Measurements from ENCODE around the gene FGD4. TPM values are rescaled to one million over a fixed set of nuclear protein-coding genes. Genes with fewer than 3 reads are reported as not detected.

FGD4 gene
- polyA plus RNA-seq, 1 donor from 2014 or later = 0.64 TPM

GRCh38 chr12:32457251-32458025 lies 58.1 kb downstream of the FGD4 start:
- H3K4me3 Mint-ChIP-seq = peak overlapping the region in 1 of 4 donors; percentile 47
- H3K36me3 Mint-ChIP-seq = no peaks in the 10 kb centered on the region
- H3K9me3 Mint-ChIP-seq = no peaks in the 10 kb centered on the region
- no peak overlapping the region for H3K27ac Mint-ChIP-seq
- peaks cover 10 to 15% (median 12%) of the 10 kb centered on the region in 3 donors for H3K4me1 Mint-ChIP-seq
- H3K27me3 Mint-ChIP-seq = no peaks in the 10 kb centered on the region

- Mint-ChIP-seq H3K27ac (no peak overlapping the region), H3K9me3 (no peaks in the 10 kb centered on the region), H3K4me3 (no peak overlapping the region), H3K36me3 (no peaks in the 10 kb centered on the region), H3K27me3 (no peaks in the 10 kb centered on the region), H3K4me1 (peaks cover 10 to 13% (median 12%) of the 10 kb centered on the region in 3 donors)
Measured at GRCh38 chr12:32460638-32461037, 61.3 kb downstream of the FGD4 start.

DNA sequence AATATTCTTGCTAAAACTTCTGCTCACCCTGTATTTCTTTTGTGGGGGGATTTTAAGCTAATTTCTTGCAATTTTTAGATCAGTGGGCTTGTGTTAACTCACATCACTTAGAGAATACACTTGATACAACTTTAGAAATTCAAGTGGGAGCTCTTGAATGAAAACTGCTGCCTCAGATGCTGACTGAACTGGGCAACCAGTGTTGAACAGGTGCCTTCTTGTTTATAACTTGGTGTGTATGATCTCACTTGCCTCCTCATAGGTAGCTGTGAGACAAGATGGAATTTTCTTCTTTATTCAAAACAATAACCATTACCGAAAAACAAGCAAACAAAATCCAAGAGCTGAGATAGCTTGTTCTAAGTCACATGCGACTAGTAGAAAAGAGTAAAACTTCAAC lies 63.5 kb downstream of the FGD4 start:
- peaks cover 6 to 11% (median 8%) of the 10 kb centered on the region in 3 donors for H3K4me1 Mint-ChIP-seq
- no peak overlapping the region for H3K4me3 Mint-ChIP-seq
- H3K27ac Mint-ChIP-seq = no peak overlapping the region
- no peaks in the 10 kb centered on the region for H3K36me3 Mint-ChIP-seq
- H3K27me3 Mint-ChIP-seq = no peaks in the 10 kb centered on the region
- H3K9me3 Mint-ChIP-seq = no peaks in the 10 kb centered on the region

GRCh38 chr12:32466187-32466586 lies 66.8 kb downstream of the FGD4 start:
- Mint-ChIP-seq H3K4me3 (no peak overlapping the region), H3K4me1 (peaks cover 13 to 20% (median 16%) of the 10 kb centered on the region in 3 donors), H3K9me3 (no peaks in the 10 kb centered on the region), H3K36me3 (no peaks in the 10 kb centered on the region), H3K27me3 (no peaks in the 10 kb centered on the region), H3K27ac (no peak overlapping the region)

- H3K4me3 Mint-ChIP-seq = peak overlapping the region in 1 of 4 donors; percentile 27
- no peaks in the 10 kb centered on the region for H3K27me3 Mint-ChIP-seq
- peaks cover 13 to 21% (median 16%) of the 10 kb centered on the region in 3 donors for H3K4me1 Mint-ChIP-seq
- H3K36me3 Mint-ChIP-seq = no peaks in the 10 kb centered on the region
- no peaks in the 10 kb centered on the region for H3K9me3 Mint-ChIP-seq
- no peak overlapping the region for H3K27ac Mint-ChIP-seq
Measured at GRCh38 chr12:32466986-32467711, 67.8 kb downstream of the FGD4 start.

DNA sequence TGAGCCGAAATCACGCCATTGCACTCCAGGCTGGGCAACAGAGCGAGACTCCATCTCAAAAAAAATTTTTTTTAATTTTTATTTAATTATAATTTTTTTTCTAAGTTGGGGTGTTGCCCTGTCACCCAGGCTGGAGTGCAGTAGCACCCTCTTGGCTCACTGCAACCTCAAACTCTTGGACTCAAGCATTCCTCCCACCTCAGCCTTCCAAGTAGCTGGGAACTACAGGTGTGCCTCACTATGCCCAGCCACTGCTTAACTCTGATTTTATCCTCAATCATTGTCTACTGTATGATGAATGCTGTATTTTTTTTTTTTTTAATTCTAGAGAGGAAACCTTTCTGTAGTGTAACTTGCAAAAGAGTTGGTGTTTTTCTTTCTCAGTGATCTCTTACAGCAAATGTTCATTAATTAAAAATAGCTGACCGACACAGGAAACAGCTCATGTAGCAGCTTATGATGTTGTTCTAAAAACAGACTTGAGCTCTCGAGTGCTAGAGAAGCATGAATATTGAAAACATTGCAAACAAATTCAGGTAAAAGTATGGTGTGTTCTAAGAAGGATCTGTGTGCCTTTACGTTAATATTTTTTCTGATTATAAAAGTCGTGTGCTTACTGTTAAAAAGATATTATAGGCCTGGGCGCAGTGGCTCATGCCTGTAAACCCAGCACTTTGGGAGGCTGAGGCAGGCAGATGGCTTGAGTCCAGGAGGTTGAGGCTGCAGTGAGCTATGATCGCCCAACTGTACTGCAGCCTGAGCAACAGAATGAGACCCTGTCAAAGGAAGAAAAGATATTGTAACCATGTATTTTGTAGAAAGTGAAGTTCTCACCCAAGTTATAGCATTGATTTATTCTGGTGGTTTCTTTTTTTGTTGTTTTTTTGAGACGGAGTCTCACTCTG lies 68.9 kb downstream of the FGD4 start:
- H3K36me3 Mint-ChIP-seq = no peaks in the 10 kb centered on the region
- peak overlapping the region; percentile 8 to 91 (median 68) for H3K4me3 Mint-ChIP-seq

GRCh38 chr12:32470936-32471470 lies 71.6 kb downstream of the FGD4 start:
- Mint-ChIP-seq H3K27me3 (no peaks in the 10 kb centered on the region), H3K9me3 (no peaks in the 10 kb centered on the region), H3K4me1 (peaks cover 18 to 21% (median 21%) of the 10 kb centered on the region in 3 donors), H3K36me3 (no peaks in the 10 kb centered on the region), H3K27ac (peak overlapping the region in 1 of 3 donors; percentile 43), H3K4me3 (no peak overlapping the region)

More for the DNA sequence above, 68.9 kb downstream of the FGD4 start:
- H3K4me1 Mint-ChIP-seq = peaks cover 13 to 21% (median 16%) of the 10 kb centered on the region in 3 donors
- peak overlapping the region; percentile 8 to 80 (median 76) for H3K27ac Mint-ChIP-seq
- no peaks in the 10 kb centered on the region for H3K27me3 Mint-ChIP-seq
- H3K9me3 Mint-ChIP-seq = no peaks in the 10 kb centered on the region

DNA sequence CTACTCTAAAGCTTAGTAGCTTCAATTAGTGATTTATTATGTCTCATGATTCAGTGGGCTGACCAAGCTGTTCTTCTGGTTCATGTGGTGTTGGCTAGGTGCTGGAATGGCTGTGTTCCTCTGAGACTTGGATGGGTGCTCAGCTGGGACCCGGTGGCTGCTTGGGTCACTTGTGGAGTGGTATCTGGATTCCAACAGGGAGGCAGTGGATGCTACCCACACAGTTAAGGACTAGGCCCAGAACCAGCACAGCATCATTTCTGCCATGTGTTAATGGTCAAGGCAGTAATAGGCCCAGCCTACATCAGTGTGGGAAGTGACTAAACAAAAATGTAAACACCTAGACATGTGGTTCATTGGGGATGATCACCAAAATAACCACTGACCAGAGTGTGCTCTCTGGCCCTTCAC lies 72.2 kb downstream of the FGD4 start:
- H3K4me3 Mint-ChIP-seq = no peak overlapping the region
- peaks cover 18 to 22% (median 21%) of the 10 kb centered on the region in 3 donors for H3K4me1 Mint-ChIP-seq
- no peaks in the 10 kb centered on the region for H3K36me3 Mint-ChIP-seq
- no peaks in the 10 kb centered on the region for H3K27me3 Mint-ChIP-seq
- no peak overlapping the region for H3K27ac Mint-ChIP-seq
- H3K9me3 Mint-ChIP-seq = no peaks in the 10 kb centered on the region

DNA sequence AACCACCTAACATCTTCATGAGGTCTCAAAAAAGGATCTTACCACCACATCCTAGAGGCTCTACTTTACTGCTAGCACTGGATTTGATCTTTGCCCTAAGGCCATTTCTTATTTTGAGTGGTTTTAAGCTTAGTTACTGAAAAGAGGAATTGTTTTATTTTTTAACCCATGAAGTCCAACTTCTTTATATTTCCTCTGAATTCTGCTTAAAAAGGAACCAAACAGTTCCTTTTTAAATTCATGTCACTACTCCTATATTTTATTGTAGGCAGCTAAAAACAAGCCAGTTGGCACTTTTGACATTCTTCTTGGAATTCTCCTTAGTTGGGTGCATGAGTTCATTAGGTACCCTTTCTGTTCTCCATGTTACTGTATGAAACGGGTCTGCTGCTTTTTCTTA lies 76.4 kb downstream of the FGD4 start:
- Mint-ChIP-seq H3K36me3 (no peaks in the 10 kb centered on the region), H3K9me3 (no peaks in the 10 kb centered on the region), H3K27ac (no peak overlapping the region), H3K4me1 (peaks cover 14 to 18% (median 18%) of the 10 kb centered on the region in 3 donors), H3K27me3 (no peaks in the 10 kb centered on the region), H3K4me3 (no peak overlapping the region)

- Mint-ChIP-seq H3K9me3 (no peaks in the 10 kb centered on the region), H3K27ac (no peak overlapping the region), H3K4me3 (no peak overlapping the region), H3K36me3 (no peaks in the 10 kb centered on the region), H3K27me3 (no peaks in the 10 kb centered on the region), H3K4me1 (peaks cover 12 to 21% (median 16%) of the 10 kb centered on the region in 3 donors)
Measured at GRCh38 chr12:32476446-32476845, 77.1 kb downstream of the FGD4 start.

DNA sequence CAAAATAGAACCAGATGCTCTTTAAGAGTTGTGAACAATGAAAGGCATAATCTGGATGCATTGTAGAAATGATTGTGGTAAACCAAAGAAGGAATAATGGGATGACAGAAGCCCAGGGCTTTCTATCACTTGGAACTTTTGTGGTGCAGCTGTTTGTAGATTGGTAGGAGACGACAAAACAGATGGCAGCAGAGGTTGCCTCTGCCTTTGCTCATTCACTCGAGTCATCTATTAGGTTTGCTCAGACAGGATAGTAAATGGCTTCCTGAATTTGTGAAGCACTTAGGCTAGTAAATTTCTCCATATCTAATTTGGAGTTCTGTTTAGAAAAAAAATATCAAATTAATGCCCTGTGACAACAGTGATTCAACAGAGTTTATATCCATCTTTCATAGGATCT lies 78.4 kb downstream of the FGD4 start:
- Mint-ChIP-seq H3K4me1 (peaks cover 19 to 31% (median 27%) of the 10 kb centered on the region in 3 donors), H3K27ac (peak overlapping the region in 1 of 3 donors; percentile 45), H3K36me3 (no peaks in the 10 kb centered on the region), H3K4me3 (peak overlapping the region in 1 of 4 donors; percentile 66), H3K9me3 (no peaks in the 10 kb centered on the region), H3K27me3 (no peaks in the 10 kb centered on the region)

GRCh38 chr12:32478166-32478565 lies 78.8 kb downstream of the FGD4 start:
- Mint-ChIP-seq H3K27me3 (no peaks in the 10 kb centered on the region), H3K4me1 (peaks cover 24 to 36% (median 32%) of the 10 kb centered on the region in 3 donors), H3K36me3 (no peaks in the 10 kb centered on the region), H3K9me3 (no peaks in the 10 kb centered on the region), H3K4me3 (peak overlapping the region in 1 of 4 donors; percentile 10), H3K27ac (no peak overlapping the region)

DNA sequence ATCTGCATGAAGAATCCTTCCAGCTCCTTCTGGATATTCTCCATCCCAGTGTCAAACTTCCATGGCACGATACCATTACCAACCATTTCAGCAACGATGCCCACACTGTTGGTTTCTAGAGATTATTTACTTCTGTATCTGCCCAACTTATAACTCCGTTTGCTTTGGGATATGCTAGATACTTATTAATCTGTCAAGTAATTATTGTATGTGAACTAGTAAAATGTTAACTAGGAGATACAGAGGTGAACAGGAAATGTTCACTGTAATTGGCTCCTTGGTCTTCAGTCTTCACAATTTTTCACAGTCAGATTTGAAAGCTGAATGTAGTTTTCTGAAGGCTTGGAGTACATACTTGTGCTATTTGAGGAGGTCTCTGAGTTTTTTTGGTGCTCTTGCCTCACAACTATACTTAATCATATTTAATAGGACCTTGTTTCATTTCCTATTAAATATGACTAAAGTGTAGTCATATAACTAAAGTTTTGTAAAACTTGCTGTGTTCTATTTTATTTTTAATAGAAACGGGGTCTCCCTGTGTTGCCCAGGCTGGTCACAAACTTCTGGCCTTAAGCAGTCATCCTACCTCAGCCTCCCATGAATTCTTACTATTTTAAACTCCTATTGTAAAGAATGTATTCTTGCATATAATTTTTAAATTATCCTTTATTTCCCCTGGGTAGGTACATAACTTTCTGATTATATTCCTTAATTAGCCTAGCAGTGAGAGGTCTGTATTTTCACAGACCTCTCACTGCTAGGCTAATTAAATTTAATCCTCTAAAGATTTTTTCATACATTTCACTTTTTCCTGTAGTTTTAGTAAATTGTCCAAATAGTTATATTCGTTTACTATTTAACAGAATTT lies 79.7 kb downstream of the FGD4 start:
- H3K36me3 Mint-ChIP-seq = no peaks in the 10 kb centered on the region
- H3K9me3 Mint-ChIP-seq = no peaks in the 10 kb centered on the region
- H3K27me3 Mint-ChIP-seq = no peaks in the 10 kb centered on the region
- peaks cover 33 to 45% (median 39%) of the 10 kb centered on the region in 3 donors for H3K4me1 Mint-ChIP-seq
- H3K27ac Mint-ChIP-seq = no peak overlapping the region
- H3K4me3 Mint-ChIP-seq = peak overlapping the region in 2 of 4 donors; percentile 1 to 10

- H3K9me3 Mint-ChIP-seq = no peaks in the 10 kb centered on the region
- H3K27me3 Mint-ChIP-seq = no peaks in the 10 kb centered on the region
- peak overlapping the region in 2 of 3 donors; percentile 26 to 29 for H3K27ac Mint-ChIP-seq
- H3K36me3 Mint-ChIP-seq = no peaks in the 10 kb centered on the region
- peaks cover 36 to 42% (median 38%) of the 10 kb centered on the region in 3 donors for H3K4me1 Mint-ChIP-seq
- peak overlapping the region; percentile 7 to 93 (median 70) for H3K4me3 Mint-ChIP-seq
Measured at GRCh38 chr12:32482226-32482625, 82.9 kb downstream of the FGD4 start.

All from IgD-negative memory B cell (primary cell).